Measurements from ENCODE around the gene TECPR1. TPM values are rescaled to one million over a fixed set of nuclear protein-coding genes. Genes with fewer than 3 reads are reported as not detected.

The TECPR1 gene
- total RNA-seq, 1 donor from 2014 or later, result 15.7 TPM

DNA sequence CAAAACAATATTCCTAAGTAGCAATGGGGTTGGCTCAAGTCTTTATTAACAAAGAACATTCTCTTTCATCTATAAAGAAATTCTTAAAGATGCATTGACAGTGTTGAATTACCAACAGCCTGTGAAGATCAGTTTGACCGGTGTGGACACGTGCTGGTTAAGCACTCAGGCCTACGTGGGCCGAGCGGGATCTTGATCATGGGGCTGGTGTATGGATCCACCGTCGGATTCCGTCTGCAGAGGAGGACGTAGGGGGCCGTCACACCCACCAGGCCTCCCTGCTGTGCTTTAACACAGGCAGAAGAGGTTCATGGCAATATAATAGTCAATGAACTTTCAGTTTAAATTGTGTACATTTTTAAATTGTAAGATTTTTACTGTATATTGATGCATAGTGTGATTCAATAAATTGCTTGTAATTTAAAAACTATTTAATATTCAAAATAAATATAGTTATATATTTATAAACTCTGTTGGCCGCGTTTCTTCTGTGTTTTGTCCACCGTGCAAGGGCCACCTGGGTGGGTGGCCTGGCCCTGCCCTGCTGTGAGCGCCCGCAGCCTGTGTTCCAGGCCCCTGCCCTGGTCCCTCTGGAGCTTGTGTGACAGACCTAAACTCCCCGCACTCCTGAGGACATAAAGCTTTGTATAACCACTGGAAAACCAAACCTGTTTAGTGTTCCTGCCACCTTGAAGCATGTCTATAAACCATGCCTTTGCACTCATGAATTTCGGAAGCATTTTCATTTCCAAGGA is 42.7 kb downstream of the TECPR1 start:
- ATAC-seq, result no peak

DNA sequence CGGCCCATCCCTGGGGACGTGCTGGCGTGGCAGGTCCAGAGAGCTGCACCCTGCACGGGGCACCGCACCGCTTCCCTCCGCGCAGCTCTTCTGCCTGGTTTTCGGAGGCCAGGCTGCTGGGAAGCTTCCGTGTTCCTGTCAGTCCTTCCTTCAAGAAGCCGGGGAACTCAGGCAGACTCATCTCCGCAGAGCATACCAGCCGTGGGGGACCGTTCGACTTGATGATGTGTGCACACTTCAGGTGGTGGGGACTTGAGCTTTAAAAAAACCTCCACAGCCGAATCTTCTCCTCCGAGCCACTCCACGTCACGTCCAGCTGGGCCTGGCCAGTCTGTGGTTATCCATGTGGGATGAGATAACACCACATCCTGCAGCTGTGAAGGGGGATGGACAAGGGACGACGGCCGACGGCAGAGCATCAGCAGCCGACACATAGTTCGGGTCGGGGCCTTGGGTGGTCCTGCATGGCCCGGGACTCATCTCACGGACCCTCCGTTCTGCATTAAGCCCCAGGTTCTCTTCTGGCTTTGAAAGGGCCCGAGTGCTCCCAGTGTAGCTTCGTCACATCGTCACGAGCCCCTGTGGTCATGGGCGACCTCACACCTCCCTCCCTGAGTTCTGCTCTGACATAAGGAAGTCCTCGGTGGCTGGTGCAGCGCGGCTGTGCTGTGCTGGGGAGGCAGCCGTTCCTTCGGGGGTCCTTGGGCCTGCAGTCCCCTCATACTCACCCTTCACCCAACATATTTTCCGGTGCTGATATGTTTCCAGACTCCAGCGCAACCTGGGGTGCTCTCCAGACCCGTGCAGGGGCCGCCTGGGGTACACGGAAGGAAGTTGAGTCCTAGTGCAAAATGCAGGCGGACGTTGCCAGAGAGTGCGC is 45.3 kb downstream of the TECPR1 start:
- no peak for ATAC-seq

DNA sequence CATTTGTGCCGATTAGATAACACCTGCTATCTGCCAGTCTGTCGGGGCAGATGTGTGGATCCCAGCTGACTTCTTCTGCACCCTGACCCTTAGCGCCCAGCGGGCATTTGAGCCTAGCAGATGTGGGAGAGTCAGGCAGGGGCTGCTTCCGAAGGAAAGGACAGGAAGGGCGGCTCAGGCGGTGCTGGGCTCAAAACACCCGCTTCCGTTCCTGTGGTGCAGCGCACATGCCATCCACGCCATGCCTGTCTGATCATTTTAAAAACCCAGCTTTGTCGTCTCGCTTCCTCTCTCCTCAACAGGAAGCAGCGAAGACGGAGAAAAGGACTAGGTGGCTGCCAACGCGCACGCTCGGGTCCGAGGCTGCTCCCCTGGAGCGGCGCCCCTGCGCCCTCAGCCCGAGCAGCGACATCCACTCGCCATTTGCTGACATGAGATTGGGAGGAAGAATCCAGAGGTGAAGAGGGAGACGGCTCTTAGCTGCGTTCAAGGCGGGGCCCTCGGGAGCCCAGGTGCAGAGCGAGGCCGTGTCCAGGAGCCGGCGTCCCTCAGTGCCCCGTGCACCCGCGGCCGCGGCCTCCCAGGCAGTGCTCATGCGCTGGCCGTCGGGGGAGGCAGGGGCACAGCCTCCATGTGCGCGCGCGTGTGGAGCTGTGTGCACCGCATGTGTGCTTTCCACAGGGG is 46.7 kb downstream of the TECPR1 start:
- no peak for ATAC-seq

DNA sequence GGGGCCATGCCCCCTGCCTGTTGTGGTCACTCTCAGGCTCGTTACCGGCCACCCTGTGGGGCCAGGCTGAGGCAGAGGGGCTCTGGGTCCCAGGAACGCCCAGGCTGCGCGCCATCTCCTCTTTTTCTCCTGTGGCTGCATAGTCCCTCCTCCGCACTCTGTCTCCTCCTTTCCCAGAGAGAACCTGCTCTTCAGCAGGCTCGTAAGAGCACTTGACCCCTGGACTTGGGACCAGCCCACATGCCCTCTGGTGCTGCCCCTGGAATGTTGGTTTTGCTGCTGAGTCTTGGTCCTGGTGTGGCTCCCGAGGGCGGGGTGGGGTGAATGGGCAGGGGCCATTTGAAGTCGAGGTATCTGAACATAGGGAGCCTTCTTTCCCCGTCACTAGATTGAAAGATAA is 47.4 kb downstream of the TECPR1 start:
- ATAC-seq, result no peak

DNA sequence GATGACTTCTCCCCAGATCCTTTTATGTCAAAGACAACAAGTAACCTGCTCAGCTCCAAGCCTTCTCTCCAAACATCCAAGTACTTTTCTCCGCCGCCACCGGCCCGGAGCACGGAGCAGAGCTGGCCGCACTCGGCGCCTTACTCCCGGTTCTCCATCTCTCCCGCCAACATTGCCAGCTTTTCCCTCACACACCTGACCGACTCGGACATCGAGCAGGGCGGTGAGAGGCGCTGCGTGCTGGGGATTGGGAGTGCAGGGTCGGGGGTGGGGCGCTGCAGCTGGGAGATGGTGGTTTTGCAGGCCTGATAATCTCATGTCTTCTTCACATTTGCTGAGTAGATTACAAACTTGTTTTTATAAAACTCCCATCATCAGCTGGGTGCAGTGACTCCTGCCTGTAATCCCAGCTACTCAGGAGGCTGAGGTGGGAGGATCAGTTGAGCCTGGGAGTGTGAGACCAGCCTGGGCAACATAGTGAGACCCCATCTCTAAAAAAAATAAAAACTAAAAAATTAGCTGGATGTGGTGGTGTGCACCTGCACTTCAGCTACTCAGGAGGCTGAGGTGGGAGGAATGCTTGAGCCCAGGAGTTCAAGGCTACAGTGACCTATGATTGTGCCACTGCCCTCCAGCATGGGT is 47.9 kb downstream of the TECPR1 start:
- ATAC-seq, result no peak

DNA sequence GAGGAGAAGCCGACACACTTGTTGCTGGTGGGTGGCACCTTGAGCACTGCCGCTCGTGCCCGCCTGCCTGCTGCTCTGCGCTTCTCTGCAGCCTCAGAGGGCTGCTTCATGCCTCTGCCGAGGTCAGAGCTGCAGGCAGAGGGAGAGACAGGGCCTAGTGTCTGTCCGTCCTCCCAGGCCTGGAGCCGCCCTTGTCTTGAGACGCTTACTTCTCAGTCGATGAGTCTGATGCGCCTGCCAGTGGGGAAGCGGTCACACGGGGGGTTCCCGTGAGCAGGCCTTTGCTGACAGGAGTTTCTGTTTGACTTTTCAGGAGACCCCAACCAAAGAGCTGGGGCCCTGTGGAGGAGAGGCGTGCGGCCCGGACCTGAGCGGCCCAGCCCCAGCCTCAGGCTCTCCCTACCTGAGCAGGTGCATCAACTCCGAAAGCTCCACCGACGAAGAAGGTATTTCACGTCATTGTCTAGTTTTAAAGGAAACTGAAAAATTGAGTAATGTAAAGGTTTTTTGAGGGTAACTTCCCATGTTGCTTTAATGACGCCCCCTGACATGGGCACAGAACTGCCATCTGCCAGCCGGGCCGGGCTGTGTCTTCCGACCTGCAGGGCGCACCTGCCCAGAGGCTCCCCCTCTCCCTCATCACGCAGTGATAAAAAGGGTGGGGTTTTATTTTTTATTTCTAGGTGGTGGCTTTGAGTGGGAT is 48.6 kb downstream of the TECPR1 start:
- peak; percentile 40 for ATAC-seq

DNA sequence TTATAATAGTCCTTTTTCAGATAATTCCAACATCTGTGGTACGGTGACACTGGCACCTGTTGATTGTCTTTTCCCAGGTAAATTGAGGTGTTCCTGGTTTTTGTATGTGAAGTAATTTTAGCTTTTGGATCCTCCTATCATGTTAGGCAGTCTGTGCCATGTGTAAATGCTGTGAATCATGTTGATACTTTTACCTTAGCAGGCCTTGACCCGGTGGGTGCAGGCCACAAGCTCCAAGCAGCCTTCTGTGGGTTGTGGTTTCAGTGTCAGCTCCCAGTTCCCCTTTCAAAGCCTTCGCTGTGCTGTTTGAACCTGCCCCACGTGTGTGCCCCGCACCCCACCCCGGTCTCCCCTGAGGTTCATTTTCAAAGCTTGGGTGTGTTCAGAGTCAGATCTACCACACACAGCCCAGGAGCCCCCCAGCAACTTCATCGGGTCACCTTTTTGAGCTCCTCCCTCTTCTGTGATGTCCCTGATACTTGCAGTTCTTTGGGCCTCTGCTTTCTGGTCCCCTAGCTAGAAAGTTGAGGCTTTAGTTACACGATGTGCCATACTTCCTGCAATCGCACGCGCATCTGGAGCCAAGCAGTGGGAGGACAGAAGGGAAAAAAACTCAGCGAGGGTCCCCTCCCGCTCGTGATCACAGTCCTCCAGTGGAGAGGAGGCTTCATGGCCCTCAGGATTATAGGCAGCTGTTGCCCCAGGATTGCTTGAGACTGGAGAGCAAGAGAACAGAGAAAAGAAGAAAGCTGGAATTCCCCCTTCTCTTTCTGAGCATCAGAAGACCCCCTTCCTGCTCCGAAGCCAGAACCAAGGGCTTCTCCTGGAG is 49.5 kb downstream of the TECPR1 start:
- ATAC-seq, result peak; percentile 76

DNA sequence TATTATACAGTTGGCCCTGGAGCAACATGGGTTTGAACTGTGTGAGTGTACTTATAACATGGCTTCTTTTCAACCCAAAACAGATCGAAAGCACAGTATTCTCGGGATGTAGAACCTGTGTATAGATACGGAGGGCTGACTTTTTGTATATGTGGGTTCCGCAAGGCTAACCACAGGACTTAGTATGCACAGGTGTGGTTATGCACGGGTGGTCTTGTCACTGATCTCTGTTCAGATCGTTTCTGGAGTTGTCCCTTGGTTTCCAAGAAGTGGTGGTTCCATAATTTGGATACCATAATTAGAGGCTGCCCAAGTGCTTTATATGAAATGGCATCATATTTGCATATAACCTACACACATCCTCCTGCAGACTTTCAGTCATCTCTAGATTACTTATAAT is 51.7 kb downstream of the TECPR1 start:
- no peak for ATAC-seq

DNA sequence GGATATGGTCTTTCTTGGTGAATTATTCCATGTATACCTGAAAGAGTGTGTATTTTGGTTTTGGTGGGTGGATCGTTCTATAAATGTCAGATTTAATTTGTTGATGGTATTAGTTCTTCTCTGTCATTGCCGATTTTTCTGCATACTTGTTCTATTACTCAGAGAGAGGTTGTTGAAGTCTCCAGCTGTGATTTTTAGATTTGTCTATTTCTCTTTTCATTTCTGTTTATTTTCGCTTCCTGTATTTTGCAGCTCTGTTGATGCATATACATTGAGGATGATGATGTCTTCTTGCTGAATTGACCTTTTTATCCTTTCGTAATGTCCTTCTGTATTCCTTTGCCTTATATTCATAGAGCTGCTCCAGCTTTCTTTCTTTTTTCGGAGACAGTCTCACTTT is 52.9 kb downstream of the TECPR1 start:
- ATAC-seq, result no peak

DNA sequence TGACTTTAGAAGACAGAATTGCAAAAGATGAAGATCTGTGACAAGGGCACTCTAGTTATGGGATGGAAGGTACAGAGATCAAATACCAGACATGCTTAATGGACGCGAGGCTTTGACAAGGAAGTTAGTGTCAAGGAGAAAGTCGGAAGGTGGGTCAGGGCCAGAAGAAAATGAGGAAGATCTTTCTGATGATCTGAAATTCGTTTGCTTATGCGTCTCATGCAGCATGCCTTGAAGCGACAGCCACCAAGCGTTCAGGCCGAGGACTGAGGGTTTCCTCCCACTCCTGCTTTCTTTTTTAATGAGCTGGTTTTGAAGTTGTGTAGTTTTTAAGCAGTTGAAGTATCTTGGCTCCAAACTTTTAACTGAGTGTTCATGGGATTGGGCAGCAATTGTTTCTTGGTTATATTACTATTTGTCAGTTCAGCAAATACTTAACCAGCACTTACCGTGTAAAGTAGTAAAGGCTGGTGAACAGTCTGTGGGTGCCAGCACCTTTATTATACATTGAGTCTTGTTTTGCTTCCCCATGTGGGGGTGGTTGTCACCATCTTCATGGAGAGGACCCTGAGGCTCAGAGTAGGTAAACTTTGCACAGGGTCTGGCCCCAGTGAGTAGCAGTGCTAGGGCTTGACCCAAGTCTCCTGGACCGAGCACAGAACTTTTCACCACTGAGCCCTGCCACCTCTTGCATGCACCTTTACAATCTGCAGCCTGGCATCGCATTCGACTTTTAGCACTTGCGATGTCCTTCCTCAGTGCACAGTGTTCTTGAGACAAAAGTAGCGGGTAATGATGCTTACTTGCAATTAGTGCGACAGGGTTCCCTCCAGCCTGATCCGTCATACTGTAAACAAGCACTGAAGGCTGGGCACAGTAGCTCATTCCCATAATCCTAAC is 55.1 kb downstream of the TECPR1 start:
- ATAC-seq, result no peak

DNA sequence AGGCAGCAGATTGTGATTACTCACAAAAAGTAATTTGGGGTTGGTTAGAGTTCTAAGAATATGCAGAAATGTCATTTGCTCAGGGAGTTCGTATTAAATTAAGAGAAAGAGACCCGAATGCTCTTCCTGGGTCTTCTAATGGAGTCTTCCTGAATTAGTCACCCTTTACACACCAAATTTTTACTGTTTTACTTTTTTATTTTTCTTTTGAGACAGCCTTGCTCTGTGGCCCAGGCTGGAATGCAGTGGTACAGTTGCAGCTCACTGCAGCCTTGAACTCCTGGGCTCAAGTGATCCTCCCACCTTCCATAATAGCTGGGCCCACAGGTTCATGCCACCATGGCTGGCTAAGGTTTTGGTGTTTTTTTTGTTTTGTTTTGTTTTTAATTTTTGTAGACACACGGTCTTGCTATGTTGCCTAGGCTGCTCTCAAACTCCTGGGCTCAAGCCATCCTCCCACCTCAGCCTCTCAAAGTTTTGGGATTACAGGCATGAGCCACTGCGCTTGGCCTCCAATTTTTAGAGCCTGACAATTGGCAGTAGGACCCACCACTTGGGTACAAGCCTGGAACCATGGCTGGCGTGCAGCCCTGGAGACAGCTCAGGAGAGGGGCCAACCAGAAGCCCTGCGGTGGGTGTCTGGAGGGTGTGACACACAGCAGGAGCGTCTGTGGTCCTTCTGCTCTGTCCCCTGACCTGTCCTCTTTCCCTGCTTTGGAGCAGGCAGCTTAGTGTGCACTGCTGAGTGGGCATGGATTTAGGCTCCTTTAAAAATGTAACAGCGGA is 57.2 kb downstream of the TECPR1 start:
- no peak for ATAC-seq

DNA sequence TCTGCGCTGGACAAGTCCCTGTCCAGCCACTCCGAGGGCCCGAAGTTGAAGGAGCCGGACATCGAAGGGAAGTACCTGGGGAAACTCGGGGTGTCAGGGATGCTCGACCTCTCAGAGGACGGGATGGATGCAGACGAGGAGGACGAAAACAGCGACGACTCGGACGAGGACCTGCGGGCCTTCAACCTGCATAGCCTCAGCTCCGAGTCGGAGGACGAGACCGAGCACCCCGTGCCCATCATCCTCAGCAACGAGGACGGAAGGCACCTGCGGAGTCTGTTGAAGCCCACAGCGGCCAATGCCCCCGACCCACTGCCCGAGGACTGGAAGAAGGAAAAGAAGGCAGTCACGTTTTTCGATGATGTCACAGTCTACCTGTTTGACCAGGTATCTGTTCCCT is 57.8 kb downstream of the TECPR1 start:
- ATAC-seq, result no peak

DNA sequence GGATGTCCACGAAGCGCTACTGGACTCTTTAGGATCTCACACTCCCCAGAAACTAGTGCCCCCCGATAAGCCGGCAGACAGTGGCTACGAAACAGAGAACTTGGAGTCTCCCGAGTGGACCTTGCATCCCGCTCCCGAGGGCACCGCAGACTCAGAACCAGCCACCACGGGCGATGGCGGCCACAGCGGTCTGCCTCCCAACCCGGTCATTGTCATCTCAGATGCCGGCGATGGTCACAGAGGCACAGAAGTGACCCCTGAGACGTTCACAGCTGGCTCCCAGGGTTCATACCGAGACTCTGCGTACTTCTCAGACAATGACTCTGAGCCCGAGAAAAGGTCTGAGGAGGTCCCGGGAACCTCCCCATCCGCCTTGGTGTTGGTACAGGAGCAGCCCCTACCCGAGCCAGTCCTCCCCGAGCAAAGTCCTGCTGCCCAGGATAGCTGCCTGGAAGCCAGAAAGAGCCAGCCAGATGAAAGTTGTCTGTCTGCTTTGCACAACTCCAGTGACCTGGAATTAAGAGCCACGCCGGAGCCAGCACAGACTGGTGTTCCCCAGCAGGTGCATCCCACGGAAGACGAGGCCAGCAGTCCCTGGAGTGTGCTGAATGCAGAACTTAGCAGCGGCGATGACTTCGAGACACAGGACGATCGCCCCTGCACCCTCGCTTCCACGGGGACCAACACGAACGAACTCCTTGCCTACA is 58.4 kb downstream of the TECPR1 start:
- no peak for ATAC-seq

DNA sequence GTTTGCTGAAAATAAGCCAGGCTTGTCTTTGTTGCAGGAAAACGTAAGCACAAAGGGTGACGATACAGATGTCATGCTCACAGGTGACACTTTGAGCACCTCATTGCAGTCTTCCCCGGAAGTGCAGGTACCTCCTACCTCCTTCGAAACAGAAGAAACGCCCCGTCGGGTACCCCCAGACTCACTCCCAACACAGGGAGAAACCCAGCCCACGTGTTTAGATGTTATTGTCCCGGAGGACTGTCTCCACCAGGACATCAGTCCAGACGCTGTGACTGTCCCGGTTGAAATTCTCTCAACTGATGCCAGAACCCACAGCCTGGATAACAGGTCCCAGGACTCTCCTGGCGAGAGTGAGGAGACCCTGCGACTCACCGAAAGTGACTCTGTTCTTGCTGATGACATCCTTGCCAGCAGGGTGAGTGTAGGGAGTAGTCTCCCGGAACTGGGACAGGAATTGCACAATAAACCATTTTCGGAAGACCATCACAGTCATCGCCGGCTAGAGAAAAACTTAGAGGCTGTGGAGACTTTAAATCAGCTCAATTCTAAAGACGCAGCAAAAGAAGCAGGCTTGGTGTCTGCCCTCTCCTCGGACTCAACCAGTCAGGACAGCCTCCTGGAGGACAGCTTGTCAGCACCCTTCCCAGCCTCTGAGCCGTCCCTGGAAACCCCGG is 59.1 kb downstream of the TECPR1 start:
- no peak for ATAC-seq

DNA sequence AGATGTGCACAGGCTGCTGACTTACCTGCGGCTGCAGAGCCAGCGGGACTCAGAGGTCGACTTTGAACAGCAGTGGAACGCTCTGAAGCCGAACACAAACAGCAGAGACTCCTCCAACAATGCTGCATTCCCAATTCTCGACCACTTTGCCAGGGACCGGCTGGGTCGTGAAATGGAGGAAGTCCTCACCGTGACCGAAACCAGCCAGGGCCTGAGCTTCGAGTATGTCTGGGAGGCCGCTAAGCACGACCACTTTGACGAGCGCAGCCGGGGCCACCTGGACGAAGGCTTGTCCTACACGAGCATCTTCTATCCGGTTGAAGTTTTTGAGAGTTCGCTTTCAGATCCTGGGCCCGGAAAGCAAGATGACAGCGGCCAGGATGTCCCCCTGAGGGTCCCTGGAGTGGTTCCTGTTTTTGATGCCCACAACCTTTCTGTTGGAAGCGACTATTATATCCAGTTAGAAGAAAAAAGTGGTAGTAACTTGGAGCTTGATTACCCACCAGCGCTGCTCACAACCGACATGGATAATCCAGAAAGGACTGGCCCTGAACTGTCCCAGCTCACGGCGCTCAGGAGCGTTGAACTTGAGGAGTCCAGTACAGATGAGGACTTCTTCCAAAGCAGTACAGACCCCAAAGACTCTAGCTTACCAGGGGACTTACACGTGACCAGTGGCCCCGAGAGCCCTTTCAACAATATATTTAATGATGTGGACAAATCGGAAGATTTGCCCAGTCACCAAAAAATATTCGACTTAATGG is 60.2 kb downstream of the TECPR1 start:
- no peak for ATAC-seq

DNA sequence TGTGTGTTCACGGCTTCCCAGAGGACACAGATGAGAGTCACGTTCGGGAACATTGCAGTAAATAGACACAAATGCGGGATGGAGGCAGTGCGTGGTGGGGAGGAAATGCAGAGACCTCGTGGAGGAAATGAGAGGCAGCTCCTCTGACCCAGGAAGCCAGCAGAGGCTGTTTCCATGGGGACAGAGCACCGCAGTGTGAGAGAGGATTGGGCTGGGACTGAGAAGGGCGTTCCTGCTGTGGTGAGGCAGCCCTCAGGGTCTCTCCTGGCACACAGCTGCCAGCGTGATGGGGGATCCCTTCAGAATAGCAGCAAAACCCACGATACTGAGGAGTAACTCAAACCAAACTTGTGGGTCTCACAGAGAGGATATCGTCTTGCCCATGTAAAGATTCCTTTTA is 62.5 kb downstream of the TECPR1 start:
- no peak for ATAC-seq

DNA sequence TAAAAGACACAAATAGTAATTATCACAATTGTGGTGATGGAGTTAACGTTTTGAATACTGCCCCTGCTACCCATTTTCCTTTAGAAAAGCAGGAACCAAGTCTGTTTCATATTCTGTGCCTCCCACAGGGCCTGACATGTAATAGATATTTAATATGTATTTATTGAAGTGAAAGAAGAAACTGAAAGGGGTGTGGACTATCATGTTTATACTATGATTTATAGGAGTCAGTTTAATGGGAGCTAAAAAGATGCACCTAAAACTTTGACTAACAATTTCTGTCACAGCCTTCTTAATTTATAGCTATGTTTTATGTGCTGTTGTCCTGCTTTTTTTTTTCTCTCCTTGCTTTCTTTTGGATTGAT is 64.9 kb downstream of the TECPR1 start:
- ATAC-seq, result no peak

Data from esophagus mucosa (tissue), 1 donor.